ENCODE results near the gene WEE2. TPM values are rescaled to one million over a fixed set of nuclear protein-coding genes. Genes with fewer than 3 reads are reported as not detected.

Gene WEE2
- total RNA-seq, 1 donor from 2014 or later: not detected

- no peak overlapping the region for H3K4me3 ChIP-seq (ENCODE audit: low read depth, low read length)
- H3K27me3 ChIP-seq (ENCODE audit: control insufficient read depth, insufficient read depth, low read length): peaks cover 3% of the 10 kb centered on the region
- DNase-seq (ENCODE audit: low read depth): no peak
- no peak for TF ChIP-seq CTCF (IDR thresholded peaks at IDR 0.05; ENCODE audit: insufficient read depth, low read length, severe bottlenecking)
- no peak for FAIRE-seq
- no peaks in the 10 kb centered on the region for H3K36me3 ChIP-seq (ENCODE audit: control insufficient read depth, insufficient read depth, low read length)
Observed at GRCh38 chr7:141715018-141715417, 6.9 kb downstream of the WEE2 start.

GRCh38 chr7:141715794-141716689, 7.9 kb downstream of the WEE2 start:
- DNase-seq (ENCODE audit: low read depth) (no peak), FAIRE-seq (no peak)
- no peak overlapping the region for H3K4me3 ChIP-seq (ENCODE audit: low read depth, low read length)
- H3K27me3 ChIP-seq (ENCODE audit: control insufficient read depth, insufficient read depth, low read length): peaks cover 3% of the 10 kb centered on the region
- H3K36me3 ChIP-seq (ENCODE audit: control insufficient read depth, insufficient read depth, low read length): no peaks in the 10 kb centered on the region
- TF ChIP-seq CTCF (IDR thresholded peaks at IDR 0.05; ENCODE audit: insufficient read depth, low read length, severe bottlenecking): no peak

- TF ChIP-seq CTCF (IDR thresholded peaks at IDR 0.05; ENCODE audit: insufficient read depth, low read length, severe bottlenecking): no peak
- FAIRE-seq (no peak), DNase-seq (ENCODE audit: low read depth) (no peak)
- no peaks in the 10 kb centered on the region for H3K36me3 ChIP-seq (ENCODE audit: control insufficient read depth, insufficient read depth, low read length)
- H3K4me3 ChIP-seq (ENCODE audit: low read depth, low read length): no peak overlapping the region
- H3K27me3 ChIP-seq (ENCODE audit: control insufficient read depth, insufficient read depth, low read length): peaks cover 3% of the 10 kb centered on the region
Observed at GRCh38 chr7:141717450-141717849, 9.3 kb downstream of the WEE2 start.

GRCh38 chr7:141722529-141722928, 14.4 kb downstream of the WEE2 start:
- H3K4me3 ChIP-seq (ENCODE audit: low read depth, low read length): no peak overlapping the region
- no peaks in the 10 kb centered on the region for H3K36me3 ChIP-seq (ENCODE audit: control insufficient read depth, insufficient read depth, low read length)
- FAIRE-seq: no peak
- no peak for TF ChIP-seq CTCF (IDR thresholded peaks at IDR 0.05; ENCODE audit: insufficient read depth, low read length, severe bottlenecking)
- no peaks in the 10 kb centered on the region for H3K27me3 ChIP-seq (ENCODE audit: control insufficient read depth, insufficient read depth, low read length)
- no peak for DNase-seq (ENCODE audit: low read depth)

- no peaks in the 10 kb centered on the region for H3K27me3 ChIP-seq (ENCODE audit: control insufficient read depth, insufficient read depth, low read length)
- TF ChIP-seq CTCF (IDR thresholded peaks at IDR 0.05; ENCODE audit: insufficient read depth, low read length, severe bottlenecking): no peak
- FAIRE-seq: no peak
- H3K36me3 ChIP-seq (ENCODE audit: control insufficient read depth, insufficient read depth, low read length): no peaks in the 10 kb centered on the region
- no peak overlapping the region for H3K4me3 ChIP-seq (ENCODE audit: low read depth, low read length)
- no peak for DNase-seq (ENCODE audit: low read depth)
Observed at GRCh38 chr7:141729020-141729419, 20.9 kb downstream of the WEE2 start.
